ELR (cell line): ENCODE measurements around the gene TULP4.
"Not testable (repeated sequence)": the region's sequence is repeated elsewhere in the genome, so short reads cannot be mapped to it uniquely, and the experiment has no call there.

Experiments used
- DNase-seq: peaks from one replicate; pipeline ENCODE4 v3.0.0-alpha.2; 2015; ENCODE audit warnings: low read depth

The TULP4 gene

GRCh38 chr6:158391276-158391675 is 79.0 kb downstream of the TULP4 start:
- peak; percentile 14 for DNase-seq

- not testable (repeated sequence) for DNase-seq
Measured at GRCh38 chr6:158391977-158392376, 79.7 kb downstream of the TULP4 start.

- DNase-seq, result no peak
Measured at GRCh38 chr6:158396136-158396535, 83.9 kb downstream of the TULP4 start.

DNA sequence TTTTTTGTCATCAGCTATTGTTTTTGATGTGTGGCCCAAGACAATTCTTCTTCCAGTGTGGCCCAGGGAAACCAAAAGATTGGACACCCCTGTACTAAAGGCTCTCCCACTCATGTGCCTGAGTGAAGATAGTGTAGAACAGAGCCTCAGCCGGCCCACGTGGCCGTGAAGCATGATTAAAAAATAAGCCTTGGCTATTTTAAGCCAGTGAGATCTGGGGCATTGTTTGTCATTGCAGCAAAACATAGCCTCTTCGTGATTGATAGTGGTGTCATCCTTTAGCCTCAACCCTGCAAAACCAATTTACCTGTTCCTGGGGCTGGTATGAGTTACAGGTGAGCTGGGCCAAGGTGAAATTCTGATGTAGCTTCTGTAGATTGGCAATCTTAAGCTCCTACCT is 85.3 kb downstream of the TULP4 start:
- DNase-seq, result no peak

GRCh38 chr6:158398252-158399024 is 86.2 kb downstream of the TULP4 start:
- no peak for DNase-seq

GRCh38 chr6:158399040-158399700 is 86.9 kb downstream of the TULP4 start:
- no peak for DNase-seq

GRCh38 chr6:158402184-158402583 is 89.9 kb downstream of the TULP4 start:
- no peak for DNase-seq

DNA sequence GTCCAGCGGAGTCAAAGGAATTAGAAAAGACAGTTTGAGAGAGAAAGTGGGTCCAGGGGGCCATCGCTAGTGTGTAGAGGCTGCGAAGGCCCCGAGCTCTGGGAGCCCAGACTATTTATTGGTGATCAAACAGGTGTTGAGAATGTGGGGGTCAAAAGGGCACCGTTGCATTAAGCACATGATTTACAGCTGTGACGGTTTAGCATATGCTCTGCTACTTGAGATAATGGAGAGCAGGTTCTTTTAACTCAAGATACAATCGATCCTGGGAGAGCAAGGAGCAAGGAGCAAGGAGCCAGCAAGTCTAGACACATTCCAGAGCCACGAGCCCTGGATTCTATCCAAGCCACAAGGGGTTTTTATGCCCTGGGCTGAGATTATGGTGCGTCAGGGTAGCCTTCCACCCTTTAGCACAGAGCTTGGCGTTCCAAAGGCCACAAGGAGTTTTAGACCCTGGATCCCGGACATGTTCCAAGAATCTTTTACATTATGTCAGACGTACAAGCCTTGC is 93.1 kb downstream of the TULP4 start:
- DNase-seq, result peak; percentile 63

DNA sequence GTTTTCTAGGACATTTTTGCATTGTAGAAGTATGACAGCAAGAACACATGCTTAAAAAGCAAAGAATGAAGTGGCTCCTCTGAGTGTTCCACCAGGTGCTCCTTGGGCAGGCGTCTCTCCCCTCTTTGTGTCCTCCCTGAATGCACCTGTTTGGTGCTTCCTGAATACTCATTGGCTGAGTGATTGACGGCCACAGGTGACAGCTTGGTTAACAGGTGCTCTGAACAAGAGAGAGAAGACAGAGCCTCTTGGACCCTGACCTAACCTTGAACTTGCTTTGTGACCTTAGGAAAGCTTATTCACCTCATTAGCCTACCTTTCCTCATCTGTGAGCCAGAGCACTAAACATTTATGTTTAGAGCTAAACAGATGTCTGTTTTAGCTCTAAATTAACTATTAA is 93.7 kb downstream of the TULP4 start:
- DNase-seq, result no peak

- DNase-seq, result no peak
Measured at GRCh38 chr6:158406736-158407135, 94.5 kb downstream of the TULP4 start.

DNA sequence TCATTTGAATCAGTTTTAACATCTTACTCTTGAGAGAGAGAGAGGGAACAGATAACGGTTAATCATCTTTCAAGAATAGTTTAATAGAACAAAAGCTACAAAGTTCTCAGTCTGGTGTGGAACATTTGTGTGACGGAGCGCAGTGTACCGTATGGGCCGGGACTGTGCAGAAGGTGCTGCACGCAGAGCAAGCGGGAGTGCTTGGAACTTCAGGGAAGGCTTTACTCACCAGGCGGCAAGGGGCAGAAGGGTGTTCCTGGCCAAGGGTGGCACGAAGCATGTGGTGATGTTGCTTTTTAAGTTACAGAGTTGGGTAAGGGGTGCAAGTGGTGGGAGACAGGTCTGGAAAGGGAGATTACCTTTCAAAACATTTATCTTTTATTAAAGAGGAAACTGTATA is 95.7 kb downstream of the TULP4 start:
- no peak for DNase-seq

- peak; percentile 45 for DNase-seq
Measured at GRCh38 chr6:158408552-158409130, 96.4 kb downstream of the TULP4 start.

DNA sequence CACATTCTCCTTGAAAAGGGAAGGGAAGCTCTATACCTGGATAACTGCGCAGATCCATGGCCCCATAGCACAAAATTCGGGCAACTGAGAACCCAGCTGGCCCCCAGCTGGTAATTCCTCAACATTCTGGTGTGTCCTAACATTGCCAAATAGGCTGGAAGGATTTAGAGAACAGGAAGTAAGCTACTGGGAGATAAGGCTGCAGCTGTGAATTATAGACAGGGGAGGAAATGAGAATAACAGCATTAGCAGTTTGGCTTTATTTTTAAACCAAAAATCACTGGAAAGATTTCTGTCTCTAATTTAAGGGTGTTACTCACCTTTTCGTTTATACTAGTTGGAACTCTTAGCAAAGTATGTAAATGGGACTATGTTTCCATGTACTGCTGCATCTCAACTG is 97.2 kb downstream of the TULP4 start:
- DNase-seq, result peak; percentile 15

- no peak for DNase-seq
Measured at GRCh38 chr6:158410784-158411183, 98.5 kb downstream of the TULP4 start.

DNA sequence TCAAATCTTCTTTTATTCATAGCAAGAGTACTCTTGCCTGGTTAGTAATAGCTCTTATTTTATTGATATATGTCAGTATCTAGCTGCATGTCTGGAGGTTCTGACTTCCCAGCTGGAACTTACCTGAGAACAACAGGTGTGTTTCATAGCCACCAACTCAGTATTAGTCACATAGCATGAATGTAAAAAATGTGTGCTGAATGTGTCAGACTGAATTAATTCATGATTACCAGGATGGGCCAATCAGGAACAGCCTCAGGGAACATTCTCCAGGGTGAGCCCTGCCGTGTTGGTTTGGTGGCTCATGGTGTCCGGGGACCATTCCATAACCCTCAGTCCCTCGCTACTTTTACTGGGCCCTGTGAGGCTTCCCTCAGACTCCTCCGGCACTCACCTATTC is 99.7 kb downstream of the TULP4 start:
- peak; percentile 33 for DNase-seq

DNA sequence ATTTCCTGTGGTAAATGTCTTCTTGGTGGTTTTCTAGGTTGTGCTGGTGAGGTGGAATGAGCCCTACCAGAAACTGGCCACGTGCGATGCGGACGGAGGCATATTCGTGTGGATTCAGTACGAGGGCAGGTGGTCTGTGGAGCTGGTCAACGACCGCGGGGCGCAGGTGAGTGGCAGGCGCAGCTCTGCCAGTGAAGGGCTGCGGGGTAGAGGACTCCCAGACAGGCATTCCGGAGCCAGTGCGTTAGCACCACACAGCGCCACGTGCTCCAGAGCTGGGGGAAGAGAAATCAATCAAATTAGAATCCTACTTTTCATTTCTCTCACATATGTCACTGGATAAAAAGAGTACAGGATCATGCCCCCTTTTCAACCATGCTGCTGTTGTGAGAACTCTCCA is 100.8 kb downstream of the TULP4 start:
- no peak for DNase-seq

DNA sequence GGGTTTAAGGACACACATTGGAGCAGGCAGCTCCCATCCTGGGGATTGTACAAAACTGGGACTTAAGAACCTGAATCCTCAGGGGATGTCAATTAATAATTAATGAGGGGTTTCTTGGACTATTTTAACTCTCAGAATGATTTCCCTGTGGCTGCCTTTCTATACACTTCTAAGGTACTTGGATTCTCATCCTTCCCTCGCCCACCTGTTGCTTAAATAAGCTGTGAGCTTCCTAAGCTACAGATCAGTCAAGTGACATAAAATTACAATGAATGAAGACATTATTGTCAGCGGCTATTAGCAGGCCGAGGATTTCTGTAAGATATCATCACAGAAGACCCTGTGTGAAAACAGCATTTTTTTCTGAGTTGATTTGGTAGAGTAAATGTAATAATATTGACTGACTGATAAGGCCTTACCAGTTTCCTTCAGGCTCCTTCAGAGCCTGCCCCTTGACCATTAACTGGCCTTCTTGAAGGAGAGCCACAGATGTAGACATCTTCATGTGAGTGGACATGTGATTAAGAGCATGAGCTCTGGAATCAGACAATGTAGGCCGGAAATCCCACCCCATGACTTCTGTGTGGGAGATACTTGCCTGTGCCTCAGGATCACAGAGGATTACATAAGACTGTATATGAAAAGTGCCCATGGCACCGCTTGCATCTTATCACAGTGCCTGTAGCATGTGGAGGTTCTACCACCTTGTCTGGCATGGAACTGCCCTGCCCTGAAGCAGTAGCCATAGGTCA is 101.7 kb downstream of the TULP4 start:
- DNase-seq, result no peak

GRCh38 chr6:158414851-158415262 is 102.6 kb downstream of the TULP4 start:
- DNase-seq, result peak; percentile 64

GRCh38 chr6:158415666-158416065 is 103.4 kb downstream of the TULP4 start:
- no peak for DNase-seq

DNA sequence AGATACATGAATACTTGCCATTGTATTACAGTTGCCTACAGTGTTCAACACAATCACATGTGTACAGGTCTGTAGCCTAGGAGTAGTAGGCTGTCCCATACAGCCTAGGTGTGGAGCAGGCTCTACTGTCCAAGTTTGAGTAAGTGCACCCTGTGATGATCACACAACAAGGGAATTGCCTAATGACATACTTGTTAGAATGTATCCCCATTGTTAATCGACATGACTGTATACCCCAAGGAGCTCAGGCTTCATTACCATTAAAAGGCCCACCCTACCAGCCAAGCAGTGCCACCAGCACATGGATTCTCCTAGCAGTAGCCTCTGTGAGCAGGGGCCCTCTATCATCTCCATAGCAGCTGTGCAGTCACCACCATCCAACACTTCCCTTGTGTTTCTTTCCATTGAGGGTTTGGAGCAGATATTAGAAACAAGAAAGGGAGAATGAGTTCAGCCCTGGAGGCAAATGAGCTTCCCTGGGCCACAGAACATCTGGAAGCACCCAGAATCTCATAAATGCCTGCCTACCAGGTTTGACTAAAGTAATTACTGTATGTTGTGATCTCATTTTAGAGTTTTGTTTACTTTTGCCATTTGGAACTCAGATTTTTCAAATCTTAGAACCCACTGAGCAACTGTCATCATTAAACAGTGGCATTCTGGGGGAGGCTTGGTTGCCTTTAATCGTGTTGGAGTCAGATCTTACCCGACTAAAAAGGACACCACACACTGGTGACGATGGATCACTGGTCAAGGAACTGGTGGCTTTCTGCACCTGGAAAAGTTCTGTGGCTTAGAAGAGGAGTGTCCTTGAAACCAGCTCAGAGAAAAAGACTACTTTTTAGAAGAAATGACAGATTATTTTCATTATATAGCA is 104.9 kb downstream of the TULP4 start:
- peak; percentile 36 for DNase-seq

DNA sequence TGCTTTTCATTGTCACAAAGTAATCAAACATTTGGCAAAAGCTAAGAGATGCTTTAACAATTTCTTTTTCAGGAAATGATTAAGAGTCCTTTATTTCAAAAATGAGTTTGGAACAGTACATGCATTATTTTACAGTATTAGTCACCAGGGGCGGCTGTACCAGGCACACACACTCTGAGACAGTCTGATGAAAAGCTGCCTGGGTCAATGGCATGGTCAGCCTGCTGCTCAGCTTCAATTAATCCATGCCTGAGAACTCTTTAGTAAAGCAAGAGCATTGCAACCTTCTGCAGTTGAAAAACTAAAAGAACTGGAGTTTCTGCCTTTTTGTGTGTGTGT is 105.5 kb downstream of the TULP4 start:
- peak; percentile 78 for DNase-seq

DNA sequence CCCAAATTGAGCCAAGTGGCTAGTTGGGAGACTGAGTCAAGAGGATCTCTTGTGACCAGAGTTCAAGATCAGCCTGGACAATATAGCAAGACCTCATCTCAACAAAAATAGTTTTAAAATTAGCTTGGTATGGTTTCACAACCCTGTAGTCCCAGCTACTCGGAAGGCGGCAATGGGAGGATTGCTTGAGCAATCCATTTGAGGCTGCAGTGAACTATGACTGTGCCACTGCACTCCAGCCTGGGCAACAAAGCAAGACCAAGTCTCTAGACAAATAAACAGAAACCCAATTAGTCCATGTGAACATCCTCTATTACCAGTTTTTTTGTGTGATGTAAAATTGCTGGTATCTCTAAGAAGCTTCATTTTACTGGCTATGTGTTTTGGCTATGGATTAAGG is 106.2 kb downstream of the TULP4 start:
- no peak for DNase-seq
